SK-N-MC (cell line): ENCODE data around the gene AACS.

Source experiments
- DNase-seq: peaks from one replicate; pipeline ENCODE4 v3.0.0-alpha.2; 2011; ENCODE audit warnings: low read depth, low spot score
- H3K27ac ChIP-seq: fragments of 200-600 bp; sonication (generic); 2 replicates; pipeline ENCODE4 v1.5.1; 2016; ENCODE audit warnings: mixed run types
- H3K36me3 ChIP-seq: fragments of 200-600 bp; sonication (generic); 2 replicates; pipeline ENCODE4 v1.6.1; 2017; ENCODE audit warnings: antibody characterized with exemption, low read length, mixed read lengths; ENCODE audit not compliant: insufficient read depth
- H3K4me3 ChIP-seq: fragments of 200-600 bp; sonication (generic); 2 replicates; pipeline ENCODE4 v1.5.1; 2016
- H3K9ac ChIP-seq: fragments of 200-600 bp; sonication (generic); 2 replicates; pipeline ENCODE4 v1.8.0; 2017; ENCODE audit warnings: mixed run types, mixed read lengths; ENCODE audit not compliant: insufficient read length
- H3K9me3 ChIP-seq: fragments of 200-600 bp; sonication (generic); 2 replicates; pipeline ENCODE4 v1.6.1; 2017; ENCODE audit warnings: low read depth, mild to moderate bottlenecking, antibody characterized with exemption, low read length, moderate library complexity, mixed read lengths
- EZH2 ChIP-seq: fragments of 200-600 bp; sonication (generic); IDR thresholded peaks from one replicate; pipeline ENCODE4 v1.6.1; 2017; ENCODE audit warnings: antibody characterized with exemption
- FOXP2 ChIP-seq: optimal IDR thresholded peaks from 2 replicates; pipeline ENCODE3; 2011; ENCODE audit warnings: mild to moderate bottlenecking, moderate library complexity; ENCODE audit not compliant: insufficient read depth; ENCODE audit errors: extremely low read length, control extremely low read depth
- POLR2AphosphoS5 ChIP-seq: IDR thresholded peaks from 2 replicates; pipeline ENCODE4 v1.6.1; 2012; ENCODE audit warnings: mild to moderate bottlenecking, low read depth, low read length, borderline replicate concordance

AACS gene

DNA sequence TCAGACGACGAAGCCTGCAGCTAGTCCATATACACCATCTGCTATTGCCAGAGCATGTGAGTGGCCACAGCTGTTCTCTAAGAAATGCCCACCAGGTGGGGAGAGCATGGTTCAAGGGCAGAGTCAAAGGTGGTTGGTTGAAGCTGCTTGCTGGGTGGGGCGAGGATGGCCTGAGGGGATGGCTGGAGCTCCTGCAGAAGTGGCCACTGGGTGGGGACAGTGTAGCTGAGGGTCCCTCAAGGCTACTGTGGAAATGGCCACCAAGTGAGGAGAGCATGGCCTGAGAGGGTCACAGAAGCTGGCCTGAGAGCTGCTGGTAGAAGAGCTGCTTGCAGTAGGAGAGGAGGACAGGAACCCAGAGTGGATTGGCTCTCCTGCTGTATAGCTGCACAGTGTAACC, 102.4 kb downstream of the AACS start:
- H3K36me3 ChIP-seq: no peaks in the 10 kb centered on the region
- H3K9ac ChIP-seq: no peak overlapping the region
- H3K4me3 ChIP-seq: no peak overlapping the region
- H3K27ac ChIP-seq: no peak overlapping the region
- no peak for DNase-seq
- H3K9me3 ChIP-seq: no peaks in the 10 kb centered on the region; the same call in 1 of the 2 replicates
- TF ChIP-seq FOXP2 (no peak), POLR2AphosphoS5 (no peak), EZH2 (no peak)

GRCh38 chr12:125169451-125169850, 104.2 kb downstream of the AACS start:
- Histone ChIP-seq H3K4me3 (no peak overlapping the region), H3K36me3 (no peaks in the 10 kb centered on the region), H3K9ac (no peak overlapping the region), H3K27ac (no peak overlapping the region), H3K9me3 (no peaks in the 10 kb centered on the region; the same call in 1 of the 2 replicates)
- DNase-seq: no peak
- TF ChIP-seq FOXP2 (no peak), POLR2AphosphoS5 (no peak), EZH2 (no peak)

DNA sequence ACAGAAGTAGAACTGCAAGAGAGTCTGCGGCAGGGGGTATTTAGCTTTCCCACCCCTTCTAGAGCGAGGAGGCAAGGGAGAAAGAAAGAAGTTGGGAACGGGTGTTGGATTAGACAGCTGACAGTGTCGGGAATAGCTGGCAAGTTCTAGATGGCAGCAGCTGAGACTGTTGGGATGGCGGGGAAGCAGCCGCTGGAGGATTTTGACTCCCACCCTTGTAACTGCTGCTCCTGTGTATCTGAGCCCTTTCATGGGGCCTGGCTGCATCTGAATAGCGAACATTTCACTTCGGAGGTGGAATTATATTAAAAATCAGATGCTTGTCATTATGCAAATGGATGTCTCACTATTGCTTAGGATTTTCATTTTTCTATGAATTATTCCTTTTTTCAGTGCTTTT, 104.6 kb downstream of the AACS start:
- Histone ChIP-seq H3K9me3 (no peaks in the 10 kb centered on the region; the same call in 1 of the 2 replicates), H3K36me3 (no peaks in the 10 kb centered on the region)
- no peak for TF ChIP-seq EZH2
- no peak for TF ChIP-seq FOXP2
- no peak for TF ChIP-seq POLR2AphosphoS5

GRCh38 chr12:125171267-125171666, 106.0 kb downstream of the AACS start:
- Histone ChIP-seq H3K36me3 (no peaks in the 10 kb centered on the region), H3K9me3 (no peaks in the 10 kb centered on the region; the same call in 1 of the 2 replicates), H3K9ac (no peak overlapping the region), H3K27ac (no peak overlapping the region), H3K4me3 (no peak overlapping the region)
- TF ChIP-seq EZH2: no peak
- no peak for TF ChIP-seq POLR2AphosphoS5
- TF ChIP-seq FOXP2: no peak
- no peak for DNase-seq

More for the DNA sequence above, 104.6 kb downstream of the AACS start:
- Histone ChIP-seq H3K9ac (no peak overlapping the region), H3K27ac (no peak overlapping the region), H3K4me3 (no peak overlapping the region)
- no peak for DNase-seq

GRCh38 chr12:125172231-125172850, 107.1 kb downstream of the AACS start:
- no peak for TF ChIP-seq EZH2
- TF ChIP-seq POLR2AphosphoS5: no peak
- no peak for TF ChIP-seq FOXP2
- Histone ChIP-seq H3K9ac (no peak overlapping the region), H3K27ac (no peak overlapping the region), H3K9me3 (no peaks in the 10 kb centered on the region; the same call in 1 of the 2 replicates), H3K36me3 (no peaks in the 10 kb centered on the region), H3K4me3 (no peak overlapping the region)
- DNase-seq: no peak

GRCh38 chr12:125175576-125175975, 110.3 kb downstream of the AACS start:
- no peak overlapping the region for H3K9ac ChIP-seq
- DNase-seq: no peak
- TF ChIP-seq FOXP2: no peak
- TF ChIP-seq POLR2AphosphoS5: no peak
- TF ChIP-seq EZH2: no peak
- H3K4me3 ChIP-seq: no peak overlapping the region
- no peak overlapping the region for H3K27ac ChIP-seq
- H3K9me3 ChIP-seq: no peaks in the 10 kb centered on the region
- no peaks in the 10 kb centered on the region for H3K36me3 ChIP-seq

DNA sequence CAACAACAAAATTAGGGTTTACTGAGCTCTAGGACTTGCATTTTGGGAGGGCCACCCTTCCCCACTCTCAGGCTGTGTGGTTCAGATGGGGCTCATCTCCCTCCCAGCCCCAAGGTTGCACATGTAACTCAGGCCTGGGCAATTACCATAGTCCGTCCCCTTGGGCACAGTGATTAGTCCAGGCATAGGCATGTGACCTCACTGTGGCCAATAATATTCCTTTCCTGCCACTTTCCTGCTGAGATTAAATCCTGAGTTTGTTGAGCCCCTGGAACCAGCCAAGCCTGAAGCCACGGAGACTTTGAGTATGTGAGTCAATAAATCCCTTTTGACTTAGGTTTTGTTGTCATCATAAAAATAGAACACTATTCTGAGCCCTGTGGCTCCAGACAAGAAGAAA, 113.0 kb downstream of the AACS start:
- H3K9me3 ChIP-seq: no peaks in the 10 kb centered on the region
- TF ChIP-seq POLR2AphosphoS5 (no peak), EZH2 (no peak), FOXP2 (no peak)
- no peak overlapping the region for H3K4me3 ChIP-seq
- no peak overlapping the region for H3K27ac ChIP-seq
- DNase-seq: no peak
- H3K9ac ChIP-seq: no peak overlapping the region
- no peaks in the 10 kb centered on the region for H3K36me3 ChIP-seq

DNA sequence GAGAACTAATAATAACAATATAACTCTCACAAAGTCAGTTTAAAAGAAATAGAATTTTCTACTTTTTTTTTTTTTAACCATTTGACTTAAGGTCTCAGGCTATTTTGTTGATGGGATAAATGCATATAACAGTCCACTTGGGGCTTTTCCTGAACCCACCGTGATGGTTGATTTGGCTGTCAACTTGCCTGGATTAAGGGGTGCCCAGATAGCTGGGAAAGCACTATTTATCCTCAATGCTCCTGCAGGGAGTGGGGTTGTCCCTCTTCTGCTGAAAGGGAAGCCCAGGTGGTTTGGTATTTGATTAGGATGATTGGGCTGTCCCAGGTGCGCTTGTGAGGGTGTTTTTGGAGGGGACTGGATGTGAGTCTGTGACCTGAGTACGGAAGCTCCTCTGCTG, 114.9 kb downstream of the AACS start:
- Histone ChIP-seq H3K36me3 (no peaks in the 10 kb centered on the region), H3K4me3 (no peak overlapping the region), H3K9ac (no peak overlapping the region), H3K9me3 (no peaks in the 10 kb centered on the region), H3K27ac (no peak overlapping the region)
- DNase-seq: no peak
- TF ChIP-seq FOXP2 (no peak), EZH2 (no peak), POLR2AphosphoS5 (no peak)

DNA sequence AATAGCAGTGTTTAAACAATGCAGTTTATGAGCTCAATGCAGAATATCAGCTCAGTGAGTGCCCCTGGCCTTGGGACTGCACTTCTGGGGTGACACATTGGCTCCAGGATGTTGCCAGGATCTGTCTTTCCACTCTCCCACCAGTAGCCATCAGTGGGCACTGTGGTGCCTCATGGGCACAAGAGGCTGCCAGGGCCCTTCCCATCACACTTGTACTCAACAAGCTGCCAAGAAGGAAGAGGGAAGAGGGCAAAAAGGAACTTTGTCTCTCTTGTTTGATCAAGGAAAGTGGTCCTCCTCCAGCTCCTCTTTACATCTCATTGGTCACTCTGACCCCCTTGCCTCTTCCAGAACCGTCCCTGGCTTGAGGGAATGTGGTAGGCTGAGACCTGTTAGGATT, 115.9 kb downstream of the AACS start:
- TF ChIP-seq POLR2AphosphoS5: no peak
- TF ChIP-seq FOXP2: no peak
- TF ChIP-seq EZH2: no peak
- no peaks in the 10 kb centered on the region for H3K9me3 ChIP-seq
- no peak for DNase-seq
- H3K36me3 ChIP-seq: no peaks in the 10 kb centered on the region
- no peak overlapping the region for H3K9ac ChIP-seq
- H3K27ac ChIP-seq: no peak overlapping the region
- H3K4me3 ChIP-seq: no peak overlapping the region
